Measurements from ENCODE around the gene C1GALT1C1L. TPM values are rescaled to one million over a fixed set of nuclear protein-coding genes. Genes with fewer than 3 reads are reported as not detected.

C1GALT1C1L gene
- total RNA-seq (not detected), polyA plus RNA-seq (not detected), total RNA-seq (not detected)

- peaks cover 0 to 14% (median 3%) of the 10 kb centered on the region in 7 donors for H3K4me1 Mint-ChIP-seq
- ChIA-PET POLR2A (no interaction called here), CTCF (no interaction called here)
- Histone ChIP-seq H3K27me3 (ENCODE audit: control insufficient read depth in 2 of 2, insufficient read depth in 2 of 2, low read length in 2 of 2) (peaks cover 0 to 6% of the 10 kb centered on the region in 2 donors), H3K4me1 (ENCODE audit: control insufficient read depth in 2 of 2, insufficient read depth in 2 of 2, low read length in 2 of 2) (no peaks in the 10 kb centered on the region), H3K4me3 (ENCODE audit: low read length) (peak within 1 kb of the TSS; percentile 45), H3K9me3 (ENCODE audit: control insufficient read depth in 2 of 3, low read length in 3 of 3) (no peaks in the 10 kb centered on the region), H3K36me3 (ENCODE audit: control insufficient read depth in 2 of 3, insufficient read depth in 3 of 3, low read length in 3 of 3) (no peaks in the 10 kb centered on the region), H3K27ac (ENCODE audit: low read depth, low read length) (no peak within 1 kb of the TSS)
- peaks cover 1 to 19% (median 6%) of the 10 kb centered on the region in 5 donors for H3K36me3 Mint-ChIP-seq
- peaks cover 5 to 28% (median 14%) of the 10 kb centered on the region in 11 donors for H3K9me3 Mint-ChIP-seq
- H3K27ac Mint-ChIP-seq = no peak within 1 kb of the TSS
- H3K27me3 Mint-ChIP-seq = peaks cover 18 to 35% (median 22%) of the 10 kb centered on the region in 5 donors
- peak within 1 kb of the TSS; percentile 23 to 75 (median 56) for H3K4me3 Mint-ChIP-seq
- peak; percentile 60 for ATAC-seq
- DNase-seq = peak in 3 of 9 donors; percentile 5 to 31 (median 11)
- intact Hi-C loops (cut with micrococcal nuclease) = no loop called here
Observed at GRCh38 chr2:43676322-43677050, at the start of gene C1GALT1C1L. TSS of gene C1GALT1C1L (minus strand) at chr2:43676429. CDS start at chr2:43676322, 107 bp downstream.

- Mint-ChIP-seq H3K36me3 (no peaks in the 10 kb centered on the region), H3K9me3 (no peaks in the 10 kb centered on the region), H3K4me3 (no peak overlapping the region), H3K4me1 (no peaks in the 10 kb centered on the region), H3K27ac (no peak overlapping the region), H3K27me3 (peaks cover 0 to 16% (median 0%) of the 10 kb centered on the region in 5 donors)
- H3K4me1 ChIP-seq (ENCODE audit: control insufficient read depth in 2 of 2, insufficient read depth in 2 of 2, low read length in 2 of 2) = no peaks in the 10 kb centered on the region
- no peaks in the 10 kb centered on the region for H3K27me3 ChIP-seq (ENCODE audit: control insufficient read depth in 2 of 2, insufficient read depth in 2 of 2, low read length in 2 of 2)
- no peak for DNase-seq
- ATAC-seq = no peak
- H3K36me3 ChIP-seq (ENCODE audit: control insufficient read depth in 2 of 3, insufficient read depth in 3 of 3, low read length in 3 of 3) = no peaks in the 10 kb centered on the region
- H3K4me3 ChIP-seq (ENCODE audit: low read length) = no peak overlapping the region
- CTCF ChIA-PET = no interaction called here
- intact Hi-C loops (cut with micrococcal nuclease) = no loop called here
- POLR2A ChIA-PET = no interaction called here
- H3K27ac ChIP-seq (ENCODE audit: low read depth, low read length) = no peak overlapping the region
- no peaks in the 10 kb centered on the region for H3K9me3 ChIP-seq (ENCODE audit: control insufficient read depth in 2 of 3, low read length in 3 of 3)
Observed at GRCh38 chr2:43725711-43726246, 49.5 kb upstream of the C1GALT1C1L start.

- Mint-ChIP-seq H3K4me3 (no peak overlapping the region), H3K27ac (peak overlapping the region in 1 of 9 donors; percentile 75), H3K4me1 (no peaks in the 10 kb centered on the region), H3K9me3 (no peaks in the 10 kb centered on the region), H3K27me3 (peaks cover 0 to 16% (median 0%) of the 10 kb centered on the region in 5 donors), H3K36me3 (no peaks in the 10 kb centered on the region)
- DNase-seq = no peak
- Histone ChIP-seq H3K27me3 (ENCODE audit: control insufficient read depth in 2 of 2, insufficient read depth in 2 of 2, low read length in 2 of 2) (no peaks in the 10 kb centered on the region), H3K9me3 (ENCODE audit: control insufficient read depth in 2 of 3, low read length in 3 of 3) (no peaks in the 10 kb centered on the region), H3K27ac (ENCODE audit: low read depth, low read length) (no peak overlapping the region), H3K4me3 (ENCODE audit: low read length) (no peak overlapping the region), H3K36me3 (ENCODE audit: control insufficient read depth in 2 of 3, insufficient read depth in 3 of 3, low read length in 3 of 3) (no peaks in the 10 kb centered on the region), H3K4me1 (ENCODE audit: control insufficient read depth in 2 of 2, insufficient read depth in 2 of 2, low read length in 2 of 2) (no peaks in the 10 kb centered on the region)
- ATAC-seq = no peak
- ChIA-PET CTCF (no interaction called here), POLR2A (no interaction called here)
- intact Hi-C loops (cut with micrococcal nuclease) = no loop called here
Observed at GRCh38 chr2:43724728-43725526, 48.7 kb upstream of the C1GALT1C1L start.

GRCh38 chr2:43718530-43719124 lies 42.4 kb upstream of the C1GALT1C1L start:
- H3K27me3 Mint-ChIP-seq = peaks cover 0 to 5% (median 0%) of the 10 kb centered on the region in 5 donors
- no peaks in the 10 kb centered on the region for H3K36me3 ChIP-seq (ENCODE audit: control insufficient read depth in 2 of 3, insufficient read depth in 3 of 3, low read length in 3 of 3)
- no peak overlapping the region for H3K4me3 ChIP-seq (ENCODE audit: low read length)
- no peaks in the 10 kb centered on the region for H3K27me3 ChIP-seq (ENCODE audit: control insufficient read depth in 2 of 2, insufficient read depth in 2 of 2, low read length in 2 of 2)
- ATAC-seq (no peak), DNase-seq (no peak)
- ChIA-PET POLR2A (no interaction called here), CTCF (interaction anchor here (0.7 kb wide), 1 partner anchor 93 kb away, joined by 3 read pairs; no protein-coding TSS in a partner anchor)
- no peaks in the 10 kb centered on the region for H3K4me1 ChIP-seq (ENCODE audit: control insufficient read depth in 2 of 2, insufficient read depth in 2 of 2, low read length in 2 of 2)
- peaks cover 0 to 6% (median 0%) of the 10 kb centered on the region in 5 donors for H3K36me3 Mint-ChIP-seq
- no peak overlapping the region for H3K4me3 Mint-ChIP-seq
- H3K4me1 Mint-ChIP-seq = peaks cover 0 to 4% (median 0%) of the 10 kb centered on the region in 7 donors
- H3K9me3 Mint-ChIP-seq = peaks cover 0 to 2% (median 0%) of the 10 kb centered on the region in 11 donors
- H3K9me3 ChIP-seq (ENCODE audit: control insufficient read depth in 2 of 3, low read length in 3 of 3) = no peaks in the 10 kb centered on the region
- intact Hi-C loops (cut with micrococcal nuclease) = no loop called here
- no peak overlapping the region for H3K27ac Mint-ChIP-seq
- H3K27ac ChIP-seq (ENCODE audit: low read depth, low read length) = no peak overlapping the region

GRCh38 chr2:43717322-43717721 lies 41.1 kb upstream of the C1GALT1C1L start:
- Histone ChIP-seq H3K9me3 (ENCODE audit: control insufficient read depth in 2 of 3, low read length in 3 of 3) (no peaks in the 10 kb centered on the region), H3K27me3 (ENCODE audit: control insufficient read depth in 2 of 2, insufficient read depth in 2 of 2, low read length in 2 of 2) (no peaks in the 10 kb centered on the region), H3K4me3 (ENCODE audit: low read length) (no peak overlapping the region), H3K36me3 (ENCODE audit: control insufficient read depth in 2 of 3, insufficient read depth in 3 of 3, low read length in 3 of 3) (no peaks in the 10 kb centered on the region), H3K27ac (ENCODE audit: low read depth, low read length) (no peak overlapping the region), H3K4me1 (ENCODE audit: control insufficient read depth in 2 of 2, insufficient read depth in 2 of 2, low read length in 2 of 2) (no peaks in the 10 kb centered on the region)
- H3K4me1 Mint-ChIP-seq = peaks cover 0 to 4% (median 0%) of the 10 kb centered on the region in 7 donors
- CTCF ChIA-PET = no interaction called here
- H3K36me3 Mint-ChIP-seq = peaks cover 0 to 6% (median 0%) of the 10 kb centered on the region in 5 donors
- H3K4me3 Mint-ChIP-seq = no peak overlapping the region
- POLR2A ChIA-PET = no interaction called here
- H3K27ac Mint-ChIP-seq = peak overlapping the region in 1 of 9 donors; percentile 28
- intact Hi-C loops (cut with micrococcal nuclease) = no loop called here
- DNase-seq = no peak
- H3K27me3 Mint-ChIP-seq = peaks cover 0 to 4% (median 0%) of the 10 kb centered on the region in 5 donors
- H3K9me3 Mint-ChIP-seq = peaks cover 0 to 2% (median 0%) of the 10 kb centered on the region in 11 donors
- ATAC-seq = no peak

- H3K4me1 Mint-ChIP-seq = peaks cover 0 to 4% (median 0%) of the 10 kb centered on the region in 7 donors
- peaks cover 0 to 2% (median 0%) of the 10 kb centered on the region in 11 donors for H3K9me3 Mint-ChIP-seq
- no peak for ATAC-seq
- Histone ChIP-seq H3K36me3 (ENCODE audit: control insufficient read depth in 2 of 3, insufficient read depth in 3 of 3, low read length in 3 of 3) (no peaks in the 10 kb centered on the region), H3K27me3 (ENCODE audit: control insufficient read depth in 2 of 2, insufficient read depth in 2 of 2, low read length in 2 of 2) (peaks cover 0 to 4% of the 10 kb centered on the region in 2 donors), H3K27ac (ENCODE audit: low read depth, low read length) (no peak overlapping the region), H3K4me3 (ENCODE audit: low read length) (no peak overlapping the region), H3K9me3 (ENCODE audit: control insufficient read depth in 2 of 3, low read length in 3 of 3) (no peaks in the 10 kb centered on the region), H3K4me1 (ENCODE audit: control insufficient read depth in 2 of 2, insufficient read depth in 2 of 2, low read length in 2 of 2) (no peaks in the 10 kb centered on the region)
- peaks cover 0 to 6% (median 0%) of the 10 kb centered on the region in 5 donors for H3K36me3 Mint-ChIP-seq
- ChIA-PET POLR2A (no interaction called here), CTCF (no interaction called here)
- no peak overlapping the region for H3K27ac Mint-ChIP-seq
- intact Hi-C loops (cut with micrococcal nuclease) = no loop called here
- no peak for DNase-seq
- H3K27me3 Mint-ChIP-seq = peaks cover 0 to 4% (median 0%) of the 10 kb centered on the region in 5 donors
- no peak overlapping the region for H3K4me3 Mint-ChIP-seq
Observed at GRCh38 chr2:43715300-43716098, 39.3 kb upstream of the C1GALT1C1L start.

Data from naive thymus-derived CD4-positive, alpha-beta T cell (primary cell).